Parathyroid adenoma (tissue), 2 donors: ENCODE data around the gene DCT.

Experiments used
- H2AFZ ChIP-seq: fragments of 300-600 bp; sonication (generic); one replicate; pipeline ENCODE4 v1.7.0; 2017; ENCODE audit warnings: antibody characterized with exemption, mild to moderate bottlenecking
- H3K27ac ChIP-seq: fragments of 300-600 bp; sonication (generic); one replicate; pipeline ENCODE4 v1.7.0; 2017
- H3K27me3 ChIP-seq: fragments of 300-600 bp; sonication (generic); one replicate; pipeline ENCODE4 v1.7.0; 2017; ENCODE audit warnings: low read length; ENCODE audit not compliant: control insufficient read depth, insufficient read depth
- H3K36me3 ChIP-seq: fragments of 300-600 bp; sonication (generic); one replicate; pipeline ENCODE4 v1.7.0; 2017; ENCODE audit warnings: low read length; ENCODE audit not compliant: control insufficient read depth, insufficient read depth
- H3K4me1 ChIP-seq: fragments of 300-600 bp; sonication (generic); one replicate; pipeline ENCODE4 v1.7.0; 2017; ENCODE audit warnings: control low read depth
- H3K4me2 ChIP-seq: fragments of 300-600 bp; sonication (generic); one replicate; pipeline ENCODE4 v1.7.0; 2017; ENCODE audit warnings: low read length
- H3K4me3 ChIP-seq: fragments of 300-600 bp; sonication (generic); one replicate; pipeline ENCODE4 v1.7.0; 2017; ENCODE audit warnings: low read depth, low read length
- H3K79me2 ChIP-seq: fragments of 300-600 bp; sonication (generic); one replicate; pipeline ENCODE4 v1.7.0; 2017; ENCODE audit warnings: control low read depth
- H3K9ac ChIP-seq: fragments of 300-600 bp; sonication (generic); one replicate; pipeline ENCODE4 v1.7.0; 2017; ENCODE audit warnings: mild to moderate bottlenecking
- H3K9me3 ChIP-seq: fragments of 300-600 bp; sonication (generic); one replicate; pipeline ENCODE4 v1.7.0; 2017; ENCODE audit warnings: low read length; ENCODE audit not compliant: control insufficient read depth
- CTCF ChIP-seq: fragments of 300-600 bp; sonication (generic); IDR thresholded peaks from one replicate; pipeline ENCODE4 v1.7.0; 2017; ENCODE audit warnings: antibody characterized with exemption, mild to moderate bottlenecking
- donor health status: primary hyperparathyroidism.

Gene DCT

DNA sequence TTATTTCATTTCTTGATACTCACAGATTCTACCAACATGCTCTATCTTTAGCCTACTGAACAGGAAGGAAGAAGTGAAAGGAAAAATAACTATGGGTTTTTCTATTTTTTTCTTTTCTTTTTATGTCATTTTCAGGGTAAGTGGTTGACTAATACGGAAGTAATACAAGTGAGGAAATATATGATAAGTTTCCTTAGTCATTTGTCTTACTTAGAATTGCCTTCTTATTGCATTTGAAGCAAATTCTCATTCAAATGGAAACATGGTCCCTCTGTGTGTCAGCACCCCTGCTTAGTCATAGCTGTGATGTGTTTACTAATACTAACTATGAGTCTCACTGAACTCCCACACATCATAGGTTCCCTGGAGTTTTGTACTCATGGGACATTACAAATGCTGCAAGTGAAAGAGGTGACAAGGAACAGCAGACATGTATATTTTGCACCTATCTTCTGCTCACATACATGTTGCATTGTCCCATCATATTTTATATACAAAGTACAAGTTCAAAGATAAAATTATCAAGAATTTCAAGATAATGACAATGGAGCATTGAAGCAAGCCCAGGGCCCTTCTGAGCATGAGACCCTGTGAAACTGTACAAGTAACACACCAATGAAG, 60.1 kb downstream of the DCT start:
- no peak for TF ChIP-seq CTCF
- H3K4me1 ChIP-seq = no peaks in the 10 kb centered on the region
- H2AFZ ChIP-seq = no peak overlapping the region
- no peaks in the 10 kb centered on the region for H3K27me3 ChIP-seq
- no peaks in the 10 kb centered on the region for H3K36me3 ChIP-seq
- H3K9ac ChIP-seq = no peak overlapping the region
- H3K27ac ChIP-seq = no peak overlapping the region
- H3K4me3 ChIP-seq = no peak overlapping the region
- H3K79me2 ChIP-seq = no peaks in the 10 kb centered on the region
- H3K9me3 ChIP-seq = no peaks in the 10 kb centered on the region
- H3K4me2 ChIP-seq = no peak overlapping the region

GRCh38 chr13:94417294-94417693, 62.2 kb downstream of the DCT start:
- no peaks in the 10 kb centered on the region for H3K27me3 ChIP-seq
- no peak overlapping the region for H3K4me2 ChIP-seq

GRCh38 chr13:94416454-94417080, 62.9 kb downstream of the DCT start:
- no peaks in the 10 kb centered on the region for H3K79me2 ChIP-seq
- H3K27ac ChIP-seq = no peak overlapping the region
- H3K36me3 ChIP-seq = no peaks in the 10 kb centered on the region
- H3K4me1 ChIP-seq = no peaks in the 10 kb centered on the region
- TF ChIP-seq CTCF = no peak
- no peak overlapping the region for H2AFZ ChIP-seq
- no peaks in the 10 kb centered on the region for H3K27me3 ChIP-seq
- H3K4me3 ChIP-seq = no peak overlapping the region
- H3K4me2 ChIP-seq = no peak overlapping the region
- no peak overlapping the region for H3K9ac ChIP-seq
- H3K9me3 ChIP-seq = no peaks in the 10 kb centered on the region

More at GRCh38 chr13:94417294-94417693, 62.2 kb downstream of the DCT start:
- no peak for TF ChIP-seq CTCF
- no peak overlapping the region for H3K4me3 ChIP-seq
- H3K9ac ChIP-seq = no peak overlapping the region
- H3K36me3 ChIP-seq = no peaks in the 10 kb centered on the region
- H3K4me1 ChIP-seq = no peaks in the 10 kb centered on the region
- no peak overlapping the region for H2AFZ ChIP-seq
- no peaks in the 10 kb centered on the region for H3K79me2 ChIP-seq
- H3K27ac ChIP-seq = no peak overlapping the region
- no peaks in the 10 kb centered on the region for H3K9me3 ChIP-seq

DNA sequence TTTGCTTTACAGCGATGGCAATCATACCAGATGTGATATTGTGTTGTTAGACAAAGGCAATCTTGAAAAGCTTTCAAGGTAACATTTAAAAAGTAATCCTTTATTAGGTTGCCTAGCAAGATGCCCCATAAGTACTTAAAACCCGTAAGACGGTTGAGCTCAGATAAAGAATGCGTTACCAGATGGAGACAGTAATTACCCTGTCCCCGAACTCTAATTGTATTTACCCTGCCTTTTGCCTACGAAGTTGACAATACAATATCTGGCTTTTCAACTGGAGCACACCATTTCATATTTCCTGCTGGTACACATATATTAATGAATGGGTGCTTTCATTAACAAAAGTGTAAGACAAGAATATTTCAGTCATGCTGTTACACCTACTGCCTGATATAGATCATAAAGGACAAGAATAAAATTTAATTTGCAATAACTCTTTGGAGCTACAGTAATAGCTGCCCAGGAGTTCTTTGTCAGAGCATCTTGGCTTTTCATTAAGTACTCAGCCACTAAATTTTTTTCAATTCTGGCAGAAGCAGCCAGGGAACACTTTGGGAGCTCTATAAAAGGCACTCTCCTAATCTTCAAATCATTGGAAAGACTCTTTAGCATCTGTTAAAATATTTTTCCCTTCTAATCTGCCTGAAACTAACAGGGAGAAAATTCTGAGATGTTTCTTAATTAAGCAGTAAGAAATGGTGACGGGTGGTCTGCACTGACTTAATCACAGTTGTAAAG, 63.8 kb downstream of the DCT start:
- Histone ChIP-seq H3K79me2 (no peaks in the 10 kb centered on the region), H3K4me1 (no peaks in the 10 kb centered on the region), H3K9ac (no peak overlapping the region), H3K4me2 (no peak overlapping the region), H3K36me3 (no peaks in the 10 kb centered on the region), H3K27ac (no peak overlapping the region), H3K9me3 (no peaks in the 10 kb centered on the region), H2AFZ (no peak overlapping the region), H3K27me3 (no peaks in the 10 kb centered on the region), H3K4me3 (no peak overlapping the region)
- TF ChIP-seq CTCF = no peak
